Left ventricle myocardium inferior (tissue), 1 donor: ENCODE data around the gene USF2. TPM values are rescaled to one million over a fixed set of nuclear protein-coding genes. Genes with fewer than 3 reads are reported as not detected.

Experiments used
- DNase-seq: peaks from one replicate; pipeline ENCODE4 v3.0.0-alpha.2; 2020
- H3K27ac ChIP-seq: fragments of 200-600 bp; replicated peaks from 2 replicates; pipeline ENCODE4 v1.8.0; 2021
- H3K27me3 ChIP-seq: fragments of 200-600 bp; 2 replicates; pipeline ENCODE4 v1.8.0; 2021; ENCODE audit warnings: low read depth
- H3K36me3 ChIP-seq: fragments of 200-600 bp; 2 replicates; pipeline ENCODE4 v1.8.0; 2021
- H3K4me1 ChIP-seq: fragments of 200-600 bp; 2 replicates; pipeline ENCODE4 v1.8.0; 2021
- H3K4me3 ChIP-seq: fragments of 200-600 bp; 2 replicates; pipeline ENCODE4 v1.8.0; 2021; ENCODE audit warnings: mild to moderate bottlenecking, moderate library complexity
- H3K9me3 ChIP-seq: fragments of 200-600 bp; replicated peaks from 2 replicates; pipeline ENCODE4 v1.8.0; 2021
- CTCF ChIP-seq: fragments of 200-600 bp; IDR thresholded peaks from 2 replicates; pipeline ENCODE4 v1.8.0; 2021; ENCODE audit warnings: antibody characterized with exemption, mild to moderate bottlenecking, borderline replicate concordance
- intact Hi-C: fragments of 100-400 bp; cut with micrococcal nuclease; formaldehyde crosslinking; loops from one replicate; pipeline ENCODE4 v1.11.0; 2022
- total RNA-seq: library from RNA; stranded (reverse); fragmentation: NEBNext Ultra II Directional; extraction: Animal tissue kit (Norgen Biotek cat#: 25700); gene quantifications from one replicate; pipeline ENCODE4 v1.2.1, GENCODE V29; 2021
- donor health status: DM: no; HTN: yes; CAD: no; lungs with severe emphysema.

USF2 gene
- total RNA-seq, 1 donor from 2014 or later = 147 TPM

- H3K27me3 ChIP-seq = peaks cover 33% of the 10 kb centered on the region
- no peak overlapping the region for H3K27ac ChIP-seq
These were observed 42.2 kb downstream of the USF2 start for GRCh38 chr19:35310811-35311465.

DNA sequence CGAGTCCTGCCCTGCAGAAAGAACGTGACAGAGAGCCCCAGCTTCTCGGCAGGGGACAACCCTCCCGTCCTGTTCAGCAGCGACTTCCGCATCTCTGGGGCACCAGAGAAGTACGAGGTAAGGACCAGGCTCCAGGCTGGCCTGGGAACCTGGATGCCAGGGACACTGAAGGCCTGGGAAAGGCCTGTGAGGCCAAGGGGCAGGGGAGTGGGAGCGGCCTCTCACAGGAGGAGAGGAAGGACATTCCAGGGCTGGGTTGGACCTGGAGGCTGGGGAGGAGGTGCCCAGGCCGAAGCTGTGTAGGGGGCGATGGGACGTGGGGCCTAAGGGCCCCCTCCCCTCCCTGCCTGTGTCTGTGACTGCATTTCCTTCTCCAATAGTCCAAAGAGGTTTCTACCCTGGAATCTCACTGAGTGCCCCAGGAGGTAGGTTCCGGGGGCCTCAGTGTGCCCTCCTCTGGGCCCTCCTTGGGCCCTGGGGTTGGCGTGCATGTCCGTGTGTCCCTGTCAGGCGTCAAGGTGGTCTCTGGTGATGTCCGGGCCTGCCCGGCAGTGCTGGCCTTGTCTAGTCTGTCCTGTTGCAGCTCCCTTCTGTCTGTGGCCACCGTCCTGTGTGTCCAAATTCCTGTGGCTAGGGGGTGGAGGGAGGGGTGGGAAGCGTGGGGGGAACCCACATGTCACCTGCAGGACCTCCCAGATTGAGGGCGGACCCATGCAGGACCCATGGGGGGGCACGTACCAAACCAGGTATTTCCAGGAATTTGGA is 43.3 kb downstream of the USF2 start:
- DNase-seq = no peak
- peaks cover 30% of the 10 kb centered on the region for H3K27me3 ChIP-seq
- H3K36me3 ChIP-seq = no peaks in the 10 kb centered on the region
- no peak overlapping the region for H3K27ac ChIP-seq
- TF ChIP-seq CTCF = no peak
- H3K9me3 ChIP-seq = no peaks in the 10 kb centered on the region
- no peak overlapping the region for H3K4me3 ChIP-seq
- intact Hi-C loops = no loop called here
- H3K4me1 ChIP-seq = no peaks in the 10 kb centered on the region

More at GRCh38 chr19:35310811-35311465, 42.2 kb downstream of the USF2 start:
- TF ChIP-seq CTCF = no peak
- H3K4me1 ChIP-seq = no peaks in the 10 kb centered on the region
- H3K4me3 ChIP-seq = no peak overlapping the region
- no peaks in the 10 kb centered on the region for H3K9me3 ChIP-seq
- no peaks in the 10 kb centered on the region for H3K36me3 ChIP-seq
- no peak for DNase-seq
- intact Hi-C loops = no loop called here

DNA sequence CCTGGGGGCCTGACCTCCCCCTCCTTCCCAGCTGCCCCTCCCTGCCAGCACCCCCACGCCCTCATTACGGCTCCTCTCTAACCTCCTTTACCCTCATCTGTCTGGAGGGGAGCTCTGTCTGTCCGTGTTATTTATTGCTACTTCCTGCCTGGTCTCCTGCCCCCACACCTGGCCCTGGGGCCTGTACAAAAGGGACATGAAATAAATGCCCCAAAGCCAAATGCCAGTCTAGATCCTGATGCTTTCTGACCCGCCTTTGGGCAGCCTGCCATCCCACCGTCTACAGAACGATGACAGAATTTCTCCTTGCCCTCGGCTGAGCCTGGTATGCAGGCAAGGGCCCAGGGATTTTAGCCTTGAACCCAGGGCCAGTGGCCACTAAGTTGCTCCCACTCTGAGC is 44.8 kb downstream of the USF2 start:
- intact Hi-C loops = no loop called here
- H3K27ac ChIP-seq = no peak overlapping the region
- H3K36me3 ChIP-seq = no peaks in the 10 kb centered on the region
- H3K27me3 ChIP-seq = peaks cover 26% of the 10 kb centered on the region
- TF ChIP-seq CTCF = no peak
- H3K4me1 ChIP-seq = peaks cover under 1% of the 10 kb centered on the region
- no peak overlapping the region for H3K4me3 ChIP-seq
- DNase-seq = no peak
- H3K9me3 ChIP-seq = no peaks in the 10 kb centered on the region

- Histone ChIP-seq H3K27me3 (peaks cover 23% of the 10 kb centered on the region), H3K4me1 (peaks cover 5% of the 10 kb centered on the region), H3K9me3 (no peaks in the 10 kb centered on the region), H3K36me3 (no peaks in the 10 kb centered on the region), H3K27ac (no peak overlapping the region), H3K4me3 (no peak overlapping the region)
- TF ChIP-seq CTCF = no peak
- no peak for DNase-seq
- intact Hi-C loops = no loop called here
These were observed 45.3 kb downstream of the USF2 start for GRCh38 chr19:35314031-35314430.

DNA sequence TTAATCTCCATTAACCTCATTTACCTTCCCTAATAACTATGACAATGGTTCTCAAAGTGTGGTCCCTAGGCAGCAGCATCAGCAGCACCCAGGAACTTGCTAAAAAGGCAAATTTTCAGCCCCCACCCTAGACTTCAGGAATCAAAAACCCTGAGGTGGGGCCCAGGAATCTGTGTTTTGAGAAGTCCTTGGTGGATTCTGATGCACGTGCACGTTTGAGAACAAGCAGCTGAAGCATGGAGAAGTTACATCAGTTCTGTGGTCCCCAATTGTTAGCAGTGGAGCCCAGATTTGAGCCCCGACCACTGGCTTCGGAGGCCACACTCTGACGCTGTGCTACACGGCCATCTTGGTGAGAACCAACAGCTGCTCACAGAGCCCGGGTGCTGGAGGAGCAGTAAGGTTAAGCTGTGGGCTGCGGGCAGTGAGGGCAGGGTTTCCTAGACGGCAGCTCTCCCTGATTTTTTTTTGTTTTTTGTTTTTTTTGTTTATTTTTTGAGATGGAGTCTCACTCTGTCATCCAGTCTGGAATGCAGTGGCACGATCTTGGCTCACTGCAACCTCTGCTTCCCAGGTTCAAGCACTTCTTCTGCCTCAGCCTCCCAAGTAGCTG is 46.2 kb downstream of the USF2 start:
- Histone ChIP-seq H3K9me3 (no peaks in the 10 kb centered on the region), H3K27ac (no peak overlapping the region), H3K27me3 (peaks cover 13% of the 10 kb centered on the region), H3K4me3 (no peak overlapping the region), H3K4me1 (peaks cover 14% of the 10 kb centered on the region), H3K36me3 (no peaks in the 10 kb centered on the region)
- TF ChIP-seq CTCF = no peak
- DNase-seq = no peak
- intact Hi-C loops = no loop called here
